Measurements from ENCODE around the gene TECPR2. TPM values are rescaled to one million over a fixed set of nuclear protein-coding genes. Genes with fewer than 3 reads are reported as not detected.
"Not testable (repeated sequence)": the region's sequence is repeated elsewhere in the genome, so short reads cannot be mapped to it uniquely, and the experiment has no call there.

The TECPR2 gene
- total RNA-seq, 1 experiment from 2014 or later = 12.2 TPM

DNA sequence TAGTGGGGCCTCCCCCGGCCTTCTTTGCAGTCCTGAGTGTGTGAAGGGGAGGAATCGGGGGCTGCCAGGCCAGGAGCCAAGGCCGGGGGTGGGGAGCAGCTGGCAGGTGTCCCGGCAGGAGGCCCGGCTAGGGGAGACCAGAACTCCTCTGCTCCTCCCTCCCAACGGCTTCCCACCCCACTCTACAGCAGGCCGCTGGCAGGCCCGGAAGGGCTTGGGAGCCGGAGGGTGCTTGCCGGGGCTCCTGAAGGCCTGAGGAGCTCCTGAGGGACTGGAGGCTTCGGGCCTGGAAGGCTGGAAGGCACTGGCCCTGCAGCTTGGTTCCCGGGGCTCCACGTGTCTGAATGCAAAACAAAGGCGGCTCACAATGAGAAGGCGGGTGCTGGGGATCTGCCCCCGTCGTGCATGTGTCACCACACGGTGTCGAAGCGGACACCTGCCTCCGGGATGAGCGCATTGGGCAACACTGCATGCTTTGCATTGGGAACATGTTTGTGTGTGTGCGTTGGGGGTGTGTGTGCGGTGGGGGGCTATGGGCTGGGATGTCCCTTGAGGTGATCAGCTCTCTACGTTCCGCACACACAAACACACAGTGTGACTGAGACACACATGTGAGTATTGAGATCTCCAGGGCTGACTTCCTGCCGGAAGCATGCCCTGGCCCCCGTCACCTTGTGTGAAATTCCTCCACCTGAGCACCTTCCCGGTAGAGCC lies 177.7 kb downstream of the TECPR2 start:
- RAD21 ChIA-PET (ENCODE audit: low non-redundant PET in 1 of 2, low total read pairs in 2 of 2, uncharacterized antibody in 2 of 2, unreplicated experiment in 2 of 2) = no interaction called here
- Histone ChIP-seq H3K4me1 (ENCODE audit: control insufficient read depth in 1 of 2, insufficient read depth in 2 of 2, low read length in 2 of 2) (peaks cover 9 to 53% of the 10 kb centered on the region in 2 experiments), H3K9me3 (ENCODE audit: control insufficient read depth in 1 of 2, insufficient read depth in 1 of 2, low read depth in 1 of 2, low read length in 2 of 2) (no peaks in the 10 kb centered on the region), H3K27ac (ENCODE audit: low read depth, low read length) (no peak overlapping the region), H3K4me3 (replicated peaks in 1 of 2; ENCODE audit: low read depth in 1 of 2, low read length in 2 of 2) (no peak overlapping the region), H3K36me3 (ENCODE audit: control insufficient read depth in 1 of 2, insufficient read depth in 2 of 2, low read length in 2 of 2) (no peaks in the 10 kb centered on the region), H3K27me3 (ENCODE audit: insufficient read depth, low read length) (no peaks in the 10 kb centered on the region), H3K9me2 (ENCODE audit: insufficient read depth) (no peaks in the 10 kb centered on the region), H4K20me1 (ENCODE audit: insufficient read depth) (no peaks in the 10 kb centered on the region), H2AFZ (ENCODE audit: low read depth, low read length, poor library complexity, severe bottlenecking) (no peak overlapping the region), H3K9ac (ENCODE audit: low read length) (no peak overlapping the region), H3K4me2 (ENCODE audit: low read length) (no peak overlapping the region), H3K79me2 (ENCODE audit: insufficient read depth, low read length) (no peaks in the 10 kb centered on the region)
- TF ChIP-seq TCF7L2 (IDR thresholded peaks at IDR 0.05; ENCODE audit: borderline replicate concordance, extremely low read depth, insufficient read depth, insufficient read length) = no peak
- TF ChIP-seq POLR2AphosphoS5 (IDR thresholded peaks at IDR 0.05; ENCODE audit: low read depth, low read length) = no peak
- no peak for TF ChIP-seq ZFX (IDR thresholded peaks at IDR 0.05)
- no peak for TF ChIP-seq EGR1 (IDR thresholded peaks at IDR 0.05; ENCODE audit: low read depth)
- TF ChIP-seq YY1 (IDR thresholded peaks at IDR 0.05; ENCODE audit: extremely low read depth, insufficient replicate concordance, low read depth, low read length) = no peak
- no peak for TF ChIP-seq FOSL1 (IDR thresholded peaks at IDR 0.05; ENCODE audit: low read depth)
- TF ChIP-seq ZNF274 (IDR thresholded peaks at IDR 0.05; ENCODE audit: low read depth, low read length) = no peak
- no peak for TF ChIP-seq EZH2 (IDR thresholded peaks at IDR 0.05)
- TF ChIP-seq SP1 (IDR thresholded peaks at IDR 0.05; ENCODE audit: low read depth) = no peak
- no peak for TF ChIP-seq CBX3 (IDR thresholded peaks at IDR 0.05; ENCODE audit: low read depth)
- TF ChIP-seq, protein P1, sequence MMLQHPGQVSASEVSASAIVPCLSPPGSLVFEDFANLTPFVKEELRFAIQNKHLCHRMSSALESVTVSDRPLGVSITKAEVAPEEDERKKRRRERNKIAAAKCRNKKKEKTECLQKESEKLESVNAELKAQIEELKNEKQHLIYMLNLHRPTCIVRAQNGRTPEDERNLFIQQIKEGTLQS (IDR thresholded peaks at IDR 0.05) = no peak
- TF ChIP-seq JUND (IDR thresholded peaks at IDR 0.05) = no peak
- CTCF ChIA-PET = no interaction called here
- intact Hi-C loops (cut with micrococcal nuclease) = no loop called here
- POLR2A ChIA-PET = no interaction called here
- no peak for DNase-seq (ENCODE audit: low read depth, low spot score)
- BruUV-seq (replicated peaks) = no TSS peak
- ATAC-seq = no peak

- H3K4me1 ChIP-seq (ENCODE audit: control insufficient read depth in 1 of 2, insufficient read depth in 2 of 2, low read length in 2 of 2) = peaks cover 9 to 57% of the 10 kb centered on the region in 2 experiments
- H3K27me3 ChIP-seq (ENCODE audit: insufficient read depth, low read length); BruUV-seq (replicated peaks); CTCF ChIA-PET; POLR2A ChIA-PET; H2AFZ ChIP-seq (ENCODE audit: low read depth, low read length, poor library complexity, severe bottlenecking); intact Hi-C loops (cut with micrococcal nuclease); H3K36me3 ChIP-seq (ENCODE audit: control insufficient read depth in 1 of 2, insufficient read depth in 2 of 2, low read length in 2 of 2); H3K9me3 ChIP-seq (ENCODE audit: control insufficient read depth in 1 of 2, insufficient read depth in 1 of 2, low read depth in 1 of 2, low read length in 2 of 2); H3K79me2 ChIP-seq (ENCODE audit: insufficient read depth, low read length); ATAC-seq; H4K20me1 ChIP-seq (ENCODE audit: insufficient read depth); DNase-seq (ENCODE audit: low read depth, low spot score); H3K27ac ChIP-seq (ENCODE audit: low read depth, low read length); RAD21 ChIA-PET (ENCODE audit: low non-redundant PET in 1 of 2, low total read pairs in 2 of 2, uncharacterized antibody in 2 of 2, unreplicated experiment in 2 of 2); H3K4me2 ChIP-seq (ENCODE audit: low read length); H3K9ac ChIP-seq (ENCODE audit: low read length); H3K4me3 ChIP-seq (replicated peaks in 1 of 2; ENCODE audit: low read depth in 1 of 2, low read length in 2 of 2); H3K9me2 ChIP-seq (ENCODE audit: insufficient read depth): not testable (repeated sequence)
Measured at GRCh38 chr14:102541029-102541491, 178.3 kb downstream of the TECPR2 start.
